ENCODE results near the gene PRR20E.
"Not testable (repeated sequence)": the region's sequence is repeated elsewhere in the genome, so short reads cannot be mapped to it uniquely, and the experiment has no call there.

Gene PRR20E

DNA sequence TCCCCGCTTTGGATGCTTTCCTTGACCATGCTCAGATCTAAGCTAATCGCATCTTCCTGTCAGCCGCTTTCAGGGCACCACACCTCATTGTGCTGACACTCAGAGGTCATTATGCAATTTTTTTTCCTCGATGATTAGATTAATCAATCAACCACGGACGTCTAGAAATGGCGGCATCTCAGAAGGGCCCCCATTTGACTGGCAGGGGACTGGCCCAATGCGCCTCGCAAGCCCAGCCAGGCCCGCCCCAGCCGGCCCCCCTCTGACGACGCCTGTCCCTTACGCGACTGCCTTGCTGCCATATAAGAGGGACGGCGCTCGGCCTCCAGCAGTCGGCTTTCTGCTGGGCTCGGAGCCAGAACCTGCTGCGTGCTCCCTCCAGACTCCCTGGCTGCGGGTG is at the start of gene PRR20E:
PRR20E (plus strand) TSS at position 301 of the 400 bp plus-strand sequence. CDS start 387 bp downstream, outside the sequence.
- not testable (repeated sequence) for DNase-seq

- no peak for DNase-seq
These were observed 43.3 kb upstream of the PRR20E start for GRCh38 chr13:57123681-57124080.

DNA sequence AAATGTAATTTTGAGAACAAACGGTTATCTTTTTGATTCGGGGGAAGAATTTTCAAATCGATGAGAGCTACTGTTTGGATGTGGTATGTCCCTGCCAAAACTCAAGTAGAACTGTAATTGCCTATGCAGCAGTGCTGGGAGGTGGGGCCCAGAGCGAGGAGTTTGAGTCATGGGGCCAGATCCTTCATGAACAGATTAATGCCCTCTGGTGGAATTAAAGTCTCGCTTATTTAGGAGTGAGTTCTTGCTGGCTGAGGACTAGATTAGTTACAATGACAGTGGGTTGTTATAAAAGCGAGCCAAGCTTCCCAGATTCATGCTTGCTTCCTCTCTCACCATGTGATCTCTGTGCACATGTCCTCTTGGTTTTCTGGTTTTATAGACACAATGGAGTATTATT is 38.1 kb upstream of the PRR20E start:
- no peak for DNase-seq

- DNase-seq: no peak
These were observed 30.9 kb upstream of the PRR20E start for GRCh38 chr13:57136093-57136492.

- no peak for DNase-seq
These were observed 29.4 kb upstream of the PRR20E start for GRCh38 chr13:57137585-57137984.

DNA sequence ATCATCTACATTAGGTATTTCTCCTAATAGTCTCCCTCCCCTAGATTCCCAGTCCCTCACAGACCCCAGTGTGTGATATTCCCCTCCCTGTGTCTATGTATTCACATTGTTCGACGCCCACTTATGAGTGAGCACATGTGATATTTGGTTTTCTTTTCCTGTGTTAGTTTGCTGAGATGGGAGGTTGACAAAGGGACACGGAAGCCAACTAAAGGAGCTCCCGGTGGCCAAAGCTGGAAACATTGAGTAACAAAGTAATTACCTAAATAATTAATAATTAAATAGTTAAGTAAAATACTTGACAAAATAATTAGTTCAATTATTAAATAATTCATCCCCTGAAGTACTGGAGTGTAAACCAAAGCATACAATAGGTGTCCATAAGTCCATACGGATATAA is 28.0 kb upstream of the PRR20E start:
- DNase-seq: no peak

DNA sequence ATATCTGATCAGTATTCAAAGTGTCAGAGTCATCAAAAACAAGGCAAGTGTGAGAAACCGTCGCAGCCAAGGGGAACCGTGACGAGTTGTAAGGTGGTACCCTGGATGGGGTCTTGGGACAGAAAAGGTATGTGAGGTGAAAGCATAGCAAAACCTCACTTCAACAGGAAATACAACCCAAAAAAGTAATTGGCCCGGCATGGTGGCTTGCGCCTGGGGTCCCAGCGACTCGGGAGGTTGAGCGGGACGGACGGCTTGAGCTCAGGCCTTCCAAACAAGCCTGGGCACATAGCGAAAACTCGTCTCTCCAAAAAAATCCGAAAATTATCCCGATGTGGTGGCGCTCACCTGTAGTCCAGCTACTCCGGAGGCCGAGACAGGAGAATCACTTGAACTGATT is 27.2 kb upstream of the PRR20E start:
- not testable (repeated sequence) for DNase-seq

DNA sequence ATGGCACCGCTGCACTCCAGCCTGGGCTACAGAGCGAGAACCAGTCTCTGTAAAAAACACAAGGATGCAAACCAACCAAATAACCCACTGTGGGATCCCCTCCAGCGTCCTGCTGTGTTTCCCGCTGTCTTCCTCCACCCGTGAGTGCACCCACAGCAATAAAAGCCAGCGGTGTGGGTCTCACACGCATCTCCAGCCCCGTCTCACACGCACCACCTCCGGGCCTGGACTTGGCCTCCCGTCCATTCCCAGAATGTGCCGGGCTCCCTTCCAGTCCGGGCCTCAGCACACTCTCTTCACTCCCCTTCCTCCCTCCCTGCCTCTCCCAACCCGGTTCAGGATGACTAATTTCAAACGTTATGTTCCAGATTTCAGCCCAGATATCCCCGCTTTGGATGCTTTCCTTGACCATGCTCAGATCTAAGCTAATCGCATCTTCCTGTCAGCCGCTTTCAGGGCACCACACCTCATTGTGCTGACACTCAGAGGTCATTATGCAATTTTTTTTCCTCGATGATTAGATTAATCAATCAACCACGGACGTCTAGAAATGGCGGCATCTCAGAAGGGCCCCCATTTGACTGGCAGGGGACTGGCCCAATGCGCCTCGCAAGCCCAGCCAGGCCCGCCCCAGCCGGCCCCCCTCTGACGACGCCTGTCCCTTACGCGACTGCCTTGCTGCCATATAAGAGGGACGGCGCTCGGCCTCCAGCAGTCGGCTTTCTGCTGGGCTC is 26.6 kb upstream of the PRR20E start, which contains the start of gene PRR20A:
PRR20A (plus strand) TSS at position 684 of the 734 bp plus-strand sequence. CDS start 387 bp downstream, outside the sequence.
- DNase-seq: not testable (repeated sequence)

GRCh38 chr13:57147188-57147587 is 19.8 kb upstream of the PRR20E start, which contains the start of gene PRR20B:
Gene PRR20B (plus strand): TSS chr13:57147488. CDS start chr13:57147875, 387 bp downstream.
- not testable (repeated sequence) for DNase-seq

- DNase-seq: not testable (repeated sequence)
These were observed 18.9 kb upstream of the PRR20E start for GRCh38 chr13:57148106-57148505.

DNA sequence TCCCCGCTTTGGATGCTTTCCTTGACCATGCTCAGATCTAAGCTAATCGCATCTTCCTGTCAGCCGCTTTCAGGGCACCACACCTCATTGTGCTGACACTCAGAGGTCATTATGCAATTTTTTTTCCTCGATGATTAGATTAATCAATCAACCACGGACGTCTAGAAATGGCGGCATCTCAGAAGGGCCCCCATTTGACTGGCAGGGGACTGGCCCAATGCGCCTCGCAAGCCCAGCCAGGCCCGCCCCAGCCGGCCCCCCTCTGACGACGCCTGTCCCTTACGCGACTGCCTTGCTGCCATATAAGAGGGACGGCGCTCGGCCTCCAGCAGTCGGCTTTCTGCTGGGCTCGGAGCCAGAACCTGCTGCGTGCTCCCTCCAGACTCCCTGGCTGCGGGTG is 13.2 kb upstream of the PRR20E start, which contains the start of gene PRR20C:
PRR20C (plus strand) TSS at position 301 of the 400 bp plus-strand sequence. CDS start 387 bp downstream, outside the sequence.
- DNase-seq: not testable (repeated sequence)

- not testable (repeated sequence) for DNase-seq
These were observed 6.7 kb upstream of the PRR20E start, which contains the start of gene PRR20D for GRCh38 chr13:57160332-57160731. Gene PRR20D (plus strand): TSS chr13:57160632. CDS start chr13:57161019, 387 bp downstream.

DNA sequence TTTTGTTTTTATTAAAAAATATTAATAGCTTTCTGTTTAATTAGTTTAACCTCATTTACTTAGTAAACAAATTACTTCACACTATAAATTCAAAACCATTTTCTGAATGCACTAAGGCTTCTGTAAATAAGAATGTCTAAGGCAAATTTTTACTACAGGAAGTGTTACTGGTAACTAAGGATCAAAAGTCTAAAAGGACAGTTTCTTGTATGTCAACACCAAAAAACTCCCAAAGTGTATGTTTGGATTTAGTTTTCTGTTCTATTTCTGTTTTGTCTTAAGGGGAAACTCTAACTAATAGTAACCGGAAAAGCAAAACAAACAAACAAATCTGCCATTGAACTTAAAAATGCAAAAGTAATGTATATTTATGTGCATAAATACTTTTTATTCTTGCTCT is 24.7 kb downstream of the PRR20E start:
- no peak for DNase-seq

GRCh38 chr13:57212989-57213388 is 46.0 kb downstream of the PRR20E start:
- no peak for DNase-seq
